ENCODE data around the gene CPB2.

CPB2 gene

DNA sequence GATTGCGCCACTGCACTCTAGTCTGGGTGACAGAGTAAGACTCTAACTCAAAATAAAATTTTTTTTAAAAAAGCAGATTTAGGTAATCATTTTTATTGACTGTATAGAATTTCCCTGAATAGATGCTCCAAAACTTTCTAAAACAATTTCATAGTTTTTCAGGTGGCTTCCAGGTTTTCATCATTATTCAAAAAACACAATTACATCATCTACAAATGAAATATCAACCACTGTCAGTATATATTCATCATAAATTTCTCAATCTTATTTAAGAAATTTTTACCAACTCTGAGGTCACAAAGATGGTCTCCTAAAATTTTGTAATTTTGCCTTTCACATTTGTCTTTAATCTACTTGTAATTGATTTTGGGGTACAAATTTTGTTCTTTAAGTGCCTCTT, 100.3 kb downstream of the CPB2 start:
- no peak for TF ChIP-seq CTCF (IDR thresholded peaks at IDR 0.05)
- Mint-ChIP-seq H3K4me1 (no peaks in the 10 kb centered on the region), H3K9me3 (no peaks in the 10 kb centered on the region), H3K27ac (no peak overlapping the region), H3K4me3 (no peak overlapping the region), H3K27me3 (ENCODE audit: low read depth, poor library complexity) (no peaks in the 10 kb centered on the region), H3K36me3 (ENCODE audit: low read depth) (peaks cover 87% of the 10 kb centered on the region)
- no peak for DNase-seq
